GM10248 (cell line): ENCODE data around the gene LRRC8D.

Source experiments
- CTCF ChIA-PET: fragments of 300-600 bp; sonication (Branson Sonifier 250); formaldehyde crosslinking; extraction: SDS; loops from one replicate; lab custom pipeline; 2021; ENCODE audit warnings: antibody characterized with exemption; lab: Yijun Ruan, JAX
- POLR2A ChIA-PET: fragments of 350-650 bp; sonication (Branson Sonifier 250); formaldehyde crosslinking; extraction: SDS; loops from one replicate; lab custom pipeline; 2020; ENCODE audit warnings: antibody characterized with exemption; lab: Yijun Ruan, JAX
- DNase-seq: peaks from one replicate; pipeline ENCODE4 v3.0.0; 2012; ENCODE audit errors: extremely low spot score
- TF ChIP-seq, protein P1 (sequence below): IDR thresholded peaks from 2 replicates; pipeline ENCODE4 v1.5.1; 2012; ENCODE audit warnings: mild to moderate bottlenecking, low read depth; ENCODE audit errors: extremely low read depth, missing control alignments, control extremely low read depth

The LRRC8D gene

DNA sequence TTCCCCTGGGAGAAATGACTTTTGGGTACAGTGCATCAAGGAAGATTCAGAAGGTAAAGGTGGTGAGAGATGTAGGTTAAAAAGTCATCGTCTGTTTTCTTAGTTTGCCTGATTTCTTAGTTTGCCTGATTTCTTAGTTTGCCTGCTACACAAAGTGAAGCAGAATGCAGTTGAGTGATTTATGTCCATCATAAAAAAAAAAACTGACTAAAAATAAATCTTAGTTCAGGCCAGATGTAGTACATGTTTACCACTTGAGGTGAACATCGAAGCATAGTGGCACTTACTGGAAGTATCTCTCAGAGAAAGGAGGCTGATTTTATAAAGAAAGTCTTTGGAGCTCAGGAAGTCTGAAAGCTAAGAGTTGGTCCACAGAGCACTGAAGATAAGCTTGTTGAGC, 79.5 kb downstream of the LRRC8D start:
- TF ChIP-seq, protein P1, sequence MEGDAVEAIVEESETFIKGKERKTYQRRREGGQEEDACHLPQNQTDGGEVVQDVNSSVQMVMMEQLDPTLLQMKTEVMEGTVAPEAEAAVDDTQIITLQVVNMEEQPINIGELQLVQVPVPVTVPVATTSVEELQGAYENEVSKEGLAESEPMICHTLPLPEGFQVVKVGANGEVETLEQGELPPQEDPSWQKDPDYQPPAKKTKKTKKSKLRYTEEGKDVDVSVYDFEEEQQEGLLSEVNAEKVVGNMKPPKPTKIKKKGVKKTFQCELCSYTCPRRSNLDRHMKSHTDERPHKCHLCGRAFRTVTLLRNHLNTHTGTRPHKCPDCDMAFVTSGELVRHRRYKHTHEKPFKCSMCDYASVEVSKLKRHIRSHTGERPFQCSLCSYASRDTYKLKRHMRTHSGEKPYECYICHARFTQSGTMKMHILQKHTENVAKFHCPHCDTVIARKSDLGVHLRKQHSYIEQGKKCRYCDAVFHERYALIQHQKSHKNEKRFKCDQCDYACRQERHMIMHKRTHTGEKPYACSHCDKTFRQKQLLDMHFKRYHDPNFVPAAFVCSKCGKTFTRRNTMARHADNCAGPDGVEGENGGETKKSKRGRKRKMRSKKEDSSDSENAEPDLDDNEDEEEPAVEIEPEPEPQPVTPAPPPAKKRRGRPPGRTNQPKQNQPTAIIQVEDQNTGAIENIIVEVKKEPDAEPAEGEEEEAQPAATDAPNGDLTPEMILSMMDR = no peak
- ChIA-PET POLR2A (no interaction called here), CTCF (interaction anchor here (1.3 to 2.3 kb wide), 4 partner anchors 8 to 95 kb away, joined by 3 to 9 read pairs (median 4); no protein-coding TSS in a partner anchor)
- no peak for DNase-seq

DNA sequence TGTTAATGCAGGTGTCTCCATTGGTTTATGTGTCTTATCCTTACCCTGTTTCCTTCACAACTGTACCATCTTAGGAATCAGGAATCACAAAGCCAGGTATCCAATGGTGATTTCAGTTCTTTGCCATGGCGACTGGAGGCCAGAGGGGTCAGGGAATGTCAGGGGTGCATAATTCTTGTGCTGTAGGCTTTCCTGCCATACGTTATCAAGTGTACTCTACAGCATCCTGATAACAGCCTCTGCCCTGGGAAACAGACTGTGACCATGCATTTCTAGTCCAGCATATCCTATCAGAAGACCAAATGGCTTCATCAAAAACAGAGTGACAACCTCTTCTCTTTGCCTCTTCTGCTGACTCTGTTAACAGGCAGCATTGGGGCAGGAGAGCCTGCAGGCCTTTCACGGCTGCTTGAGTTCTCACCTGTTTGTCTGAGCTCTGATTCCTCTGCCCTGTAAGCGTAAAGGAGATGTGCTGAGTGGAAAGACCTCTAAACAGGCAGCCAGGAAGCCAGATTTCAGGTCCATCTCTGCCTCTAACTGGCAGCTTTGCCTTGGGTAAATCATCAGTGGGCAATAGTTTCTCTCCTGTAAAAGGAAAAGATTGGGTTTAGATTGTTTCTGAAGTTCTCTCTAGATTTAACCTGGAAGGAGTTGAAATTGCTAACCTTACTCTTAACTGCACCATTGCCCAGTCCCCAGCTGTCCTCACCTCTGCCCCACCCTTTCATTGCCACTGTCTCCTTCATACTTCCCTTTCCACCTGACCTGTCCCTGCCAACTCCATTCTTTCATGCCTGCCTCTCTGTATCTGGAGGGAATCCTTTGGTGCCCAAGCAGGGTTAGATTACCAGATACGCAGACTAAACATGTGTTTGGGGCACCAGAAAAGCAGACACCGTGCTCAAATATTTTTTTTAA, 80.2 kb downstream of the LRRC8D start:
- no peak for DNase-seq
- CTCF ChIA-PET = interaction anchor here (1.0 to 2.3 kb wide), 4 partner anchors 9 to 96 kb away, joined by 3 to 9 read pairs (median 4); no protein-coding TSS in a partner anchor
- TF ChIP-seq, protein P1 = no peak
- POLR2A ChIA-PET = no interaction called here

DNA sequence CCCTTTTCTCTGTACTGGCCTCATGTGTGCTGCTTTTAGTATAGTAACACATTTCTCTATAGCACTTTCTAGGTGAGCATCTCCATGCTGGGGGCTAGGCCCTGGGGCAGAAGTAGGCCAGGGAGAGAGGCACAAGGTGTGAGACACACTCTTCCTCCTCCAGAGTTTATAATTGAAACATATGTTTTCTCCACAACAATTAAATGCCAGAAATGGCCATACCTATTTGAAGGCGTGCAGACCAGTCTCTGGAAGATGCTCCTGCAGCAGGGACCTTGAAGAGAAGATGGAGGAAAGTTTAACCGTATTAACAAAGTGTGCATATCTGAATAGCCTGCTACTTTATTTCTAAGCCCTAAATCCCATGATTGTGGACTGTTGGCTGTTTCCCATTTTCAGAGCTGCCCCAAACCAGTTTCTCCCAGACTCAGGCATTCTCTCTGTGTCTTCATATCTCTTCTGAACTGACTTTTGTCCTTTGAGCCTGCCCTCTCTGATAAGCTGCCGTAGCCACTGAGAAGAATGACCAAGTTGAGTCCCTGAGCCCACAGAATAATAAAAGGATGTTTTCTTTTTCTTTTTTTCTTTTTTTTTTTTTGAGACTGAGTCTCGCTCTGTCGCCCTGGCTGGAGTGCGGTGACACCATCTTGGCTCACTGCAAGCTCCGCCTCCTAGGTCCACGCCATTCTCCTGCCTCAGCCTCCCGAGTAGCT, 81.3 kb downstream of the LRRC8D start:
- TF ChIP-seq, protein P1 = no peak
- ChIA-PET CTCF (no interaction called here), POLR2A (no interaction called here)
- no peak for DNase-seq

DNA sequence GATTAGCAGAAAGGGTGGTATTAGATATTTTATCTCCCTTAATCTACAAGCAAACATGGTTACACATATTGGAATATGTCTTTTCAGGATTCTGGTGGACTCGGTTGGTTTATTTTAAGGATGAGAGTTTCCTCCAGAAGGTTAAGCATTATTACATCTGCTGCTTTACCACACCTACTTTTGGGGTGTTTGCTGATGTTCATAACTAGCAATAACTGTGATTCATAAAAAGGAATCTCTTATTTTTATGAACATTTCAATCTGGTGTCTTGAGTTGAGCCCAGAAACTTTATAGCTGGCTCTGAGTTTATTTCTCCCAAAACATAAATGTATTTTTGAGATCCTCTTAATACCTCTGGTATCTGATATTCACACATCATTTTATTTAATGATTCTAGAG, 82.7 kb downstream of the LRRC8D start:
- CTCF ChIA-PET = interaction anchor here (1.5 kb wide), 1 partner anchor 12 kb away, joined by 4 read pairs; no protein-coding TSS in a partner anchor
- TF ChIP-seq, protein P1 = no peak
- POLR2A ChIA-PET = no interaction called here
- DNase-seq = no peak

DNA sequence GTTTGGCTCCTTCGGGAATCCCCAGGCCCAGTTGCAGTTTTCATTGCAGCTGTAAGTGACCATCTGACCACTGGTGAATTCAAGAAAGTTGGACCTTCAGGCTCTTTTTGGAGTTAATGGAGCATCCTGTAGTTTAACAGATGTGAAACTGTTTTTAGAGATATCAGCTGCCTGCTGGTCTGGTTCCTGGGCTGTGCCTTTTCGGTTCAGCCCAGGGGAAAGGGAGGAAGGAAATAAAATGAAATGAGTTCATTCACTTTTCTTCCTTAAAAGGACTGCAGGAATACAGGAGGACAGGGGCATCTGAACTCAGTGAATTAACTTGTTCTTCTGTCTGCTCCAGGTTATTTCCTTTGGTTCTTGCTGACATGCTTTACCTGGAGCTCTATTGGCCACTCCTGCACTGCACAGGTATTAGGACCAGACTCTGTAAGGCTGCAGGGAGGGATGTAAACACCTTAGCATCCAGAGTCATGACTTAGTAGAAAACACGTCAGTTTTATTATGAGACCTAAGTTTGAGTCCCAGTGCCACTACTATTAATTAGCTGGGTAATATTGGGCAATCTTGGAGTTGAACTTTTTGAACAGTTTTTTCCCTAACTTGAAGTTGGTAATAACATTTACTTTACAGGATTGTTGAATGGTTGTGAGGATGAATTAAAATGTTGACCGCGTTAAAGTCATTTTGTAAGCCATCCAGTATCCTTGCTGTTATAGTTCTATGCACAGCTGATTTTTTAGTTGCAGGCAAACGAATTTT, 83.6 kb downstream of the LRRC8D start:
- CTCF ChIA-PET = interaction anchor here (1.5 kb wide), 1 partner anchor 13 kb away, joined by 4 read pairs; no protein-coding TSS in a partner anchor
- TF ChIP-seq, protein P1 = no peak
- DNase-seq = no peak
- POLR2A ChIA-PET = interaction anchor here (0.6 kb wide), 1 partner anchor 463 kb away, joined by 3 read pairs; no protein-coding TSS in a partner anchor

DNA sequence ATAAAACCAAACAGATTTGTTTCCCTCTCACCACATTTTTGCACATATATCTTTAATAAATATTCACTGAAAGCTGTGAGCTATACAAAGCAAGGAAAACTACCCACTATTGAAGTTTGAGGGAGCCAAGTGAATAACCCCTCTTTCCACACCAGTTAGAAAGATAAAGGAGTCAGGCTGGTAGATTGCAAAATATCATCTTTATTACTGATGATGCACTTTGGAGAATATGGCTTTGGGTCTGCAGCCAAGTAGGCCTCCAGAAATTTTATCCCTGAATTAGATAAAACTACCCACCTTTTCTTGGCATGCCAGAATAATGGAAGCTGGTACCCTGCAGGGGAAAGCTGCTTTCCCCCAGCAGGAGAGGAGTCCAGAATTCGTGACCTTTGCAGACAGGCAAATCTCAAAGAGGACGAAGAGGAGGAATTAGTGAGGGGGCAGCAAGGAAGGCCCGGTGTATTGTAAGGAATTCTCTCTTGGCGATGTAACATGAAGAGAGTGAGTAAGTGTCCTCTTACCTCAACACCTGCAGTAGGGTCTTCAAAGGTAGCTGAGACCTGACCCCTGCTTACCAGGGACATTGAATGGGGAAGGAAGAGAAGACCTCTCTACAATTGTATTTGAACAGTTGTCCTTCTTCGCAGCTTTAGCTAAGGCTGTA, 84.7 kb downstream of the LRRC8D start:
- no peak for DNase-seq
- ChIA-PET POLR2A (no interaction called here), CTCF (interaction anchor here (1.0 to 1.7 kb wide), 3 partner anchors 10 to 62 kb away, joined by 4 to 6 read pairs (median 5); no protein-coding TSS in a partner anchor)
- TF ChIP-seq, protein P1 = no peak
